IMR-90 (cell line): ENCODE data around the gene ABCE1. TPM values are rescaled to one million over a fixed set of nuclear protein-coding genes. Genes with fewer than 3 reads are reported as not detected.

Experiments used
- ATAC-seq: fragments of 200-7000 bp; cut with Tn5 transposase; 2 replicates; pipeline ENCODE4 v1.9.1; 2020; ENCODE audit warnings: low read depth, mild to moderate bottlenecking, moderate library complexity
- BruUV-seq: library from RNA; stranded (reverse); fragments of 400-500 nt; replicated peaks from 2 replicates; lab custom pipeline; 2021; lab: Mats Ljungman, UMichigan
- CTCF ChIA-PET: fragments of 300-600 bp; formaldehyde crosslinking; extraction: SDS; loops from one replicate; lab custom pipeline; 2021; ENCODE audit warnings: antibody characterized with exemption; lab: Yijun Ruan, JAX
- POLR2A ChIA-PET: fragments of 300-600 bp; sonication (Branson Sonifier 250); formaldehyde crosslinking; loops from one replicate; lab custom pipeline; 2022; ENCODE audit warnings: antibody characterized with exemption; ENCODE audit not compliant: unreplicated experiment; lab: Charles Lee
- DNase-seq: peaks from one replicate; pipeline ENCODE4 v3.0.0; 2013
- H2AFZ ChIP-seq: replicated peaks from 2 replicates; pipeline ENCODE3; 2013; ENCODE audit warnings: low read length, mild to moderate bottlenecking; ENCODE audit not compliant: poor library complexity
- H2AK5ac ChIP-seq: 2 replicates; pipeline ENCODE4 v1.6.1; 2013; ENCODE audit warnings: low read depth, low read length, inconsistent platforms
- H2AK9ac ChIP-seq: replicated peaks from 2 replicates; pipeline ENCODE3; 2013; ENCODE audit warnings: mild to moderate bottlenecking, low read depth, low read length, moderate library complexity; ENCODE audit not compliant: poor library complexity
- H2BK120ac ChIP-seq: 2 replicates; pipeline ENCODE4 v1.6.1; 2013; ENCODE audit warnings: low read depth, low read length, inconsistent platforms
- H2BK15ac ChIP-seq: 3 replicates; pipeline ENCODE4 v1.6.1; 2013; ENCODE audit warnings: low read depth, low read length, inconsistent platforms
- H2BK20ac ChIP-seq: 2 replicates; pipeline ENCODE4 v1.6.1; 2013; ENCODE audit warnings: low read depth, mild to moderate bottlenecking, inconsistent platforms, low read length, moderate library complexity
- H2BK5ac ChIP-seq: 2 replicates; pipeline ENCODE4 v1.6.1; 2013; ENCODE audit warnings: mild to moderate bottlenecking, low read depth, low read length, inconsistent platforms; ENCODE audit not compliant: poor library complexity, severe bottlenecking
- H3K14ac ChIP-seq: replicated peaks from 2 replicates; pipeline ENCODE4 v1.6.1; 2013; ENCODE audit warnings: low read depth, low read length, inconsistent platforms
- H3K18ac ChIP-seq: 2 replicates; pipeline ENCODE4 v1.6.1; 2013; ENCODE audit warnings: low read depth, low read length, control low read depth
- H3K23ac ChIP-seq: 2 replicates; pipeline ENCODE4 v1.6.1; 2013; ENCODE audit warnings: low read depth, low read length, inconsistent platforms
- H3K27ac ChIP-seq: 2 replicates; pipeline ENCODE4 v1.5.1; 2013; ENCODE audit warnings: mild to moderate bottlenecking, control low read depth, low read length; ENCODE audit not compliant: insufficient read depth
- H3K27me3 ChIP-seq: 2 replicates; pipeline ENCODE4 v1.6.1; 2013; ENCODE audit warnings: low read length; ENCODE audit not compliant: control insufficient read depth, insufficient read depth
- H3K36me3 ChIP-seq: 2 replicates; pipeline ENCODE4 v1.6.1; 2013; ENCODE audit warnings: low read length, mixed read lengths; ENCODE audit not compliant: control insufficient read depth, insufficient read depth
- H3K4ac ChIP-seq: 2 replicates; pipeline ENCODE4 v1.6.1; 2013; ENCODE audit warnings: low read depth, low read length, inconsistent platforms
- H3K4me1 ChIP-seq: 2 replicates; pipeline ENCODE4 v1.6.1; 2013; ENCODE audit warnings: low read length, mixed read lengths; ENCODE audit not compliant: control insufficient read depth, insufficient read depth
- H3K4me2 ChIP-seq: 2 replicates; pipeline ENCODE4 v1.6.1; 2013; ENCODE audit warnings: low read depth, mild to moderate bottlenecking, control low read depth, low read length, moderate library complexity
- H3K4me3 ChIP-seq: 2 replicates; pipeline ENCODE4 v1.5.1; 2013; ENCODE audit warnings: low read depth, mild to moderate bottlenecking, control low read depth, low read length, moderate library complexity; ENCODE audit not compliant: insufficient read depth
- H3K56ac ChIP-seq: 2 replicates; pipeline ENCODE4 v1.6.1; 2013; ENCODE audit warnings: low read length, inconsistent platforms; ENCODE audit not compliant: insufficient read depth; ENCODE audit errors: extremely low read depth
- H3K79me1 ChIP-seq, 2 experiments: 2 replicates each; pipeline ENCODE4 v1.6.1; 2013; ENCODE audit warnings: low read length in 2 of 2, inconsistent platforms in 1 of 2, low read depth in 1 of 2
- H3K9ac ChIP-seq: 2 replicates; pipeline ENCODE4 v1.6.1; 2013; ENCODE audit warnings: low read depth, low read length, control low read depth
- H3K9me1 ChIP-seq: 2 replicates; pipeline ENCODE4 v1.6.1; 2013; ENCODE audit warnings: low read length, inconsistent platforms; ENCODE audit not compliant: insufficient read depth
- H3K9me3 ChIP-seq: 2 replicates; pipeline ENCODE4 v1.6.1; 2013; ENCODE audit warnings: low read length; ENCODE audit not compliant: control insufficient read depth, insufficient read depth
- H4K20me1 ChIP-seq: 2 replicates; pipeline ENCODE4 v1.6.1; 2013; ENCODE audit warnings: low read length, inconsistent platforms; ENCODE audit not compliant: insufficient read depth
- H4K5ac ChIP-seq: 2 replicates; pipeline ENCODE4 v1.6.1; 2013; ENCODE audit warnings: mild to moderate bottlenecking, low read depth, low read length, control low read depth
- H4K8ac ChIP-seq, 2 experiments: 2 replicates each; pipeline ENCODE4 v1.6.1; 2013; ENCODE audit warnings: low read depth in 2 of 2, low read length in 2 of 2, control low read depth in 1 of 2, inconsistent platforms in 1 of 2
- H4K91ac ChIP-seq: 2 replicates; pipeline ENCODE4 v1.6.1; 2013; ENCODE audit warnings: low read depth, low read length, inconsistent platforms; ENCODE audit not compliant: insufficient read depth
- CEBPB ChIP-seq: IDR thresholded peaks from 2 replicates; pipeline ENCODE4 v1.6.1; 2012; ENCODE audit warnings: low read depth, low read length, improper control_type of control experiment
- RCOR1 ChIP-seq: IDR thresholded peaks from 2 replicates; pipeline ENCODE4 v1.6.1; 2012; ENCODE audit warnings: mild to moderate bottlenecking, low read length, improper control_type of control experiment; ENCODE audit not compliant: insufficient replicate concordance
- RFX5 ChIP-seq: IDR thresholded peaks from 2 replicates; pipeline ENCODE4 v1.8.0; 2012; ENCODE audit warnings: low read depth, mild to moderate bottlenecking, low read length, moderate library complexity
- WGBS, 2 experiments: methylation state at CpG; one replicate each; pipeline versions ENCODE4 v1.1.5 to v1.1.7; 2013; ENCODE audit warnings: missing lambda C conversion rate in 2 of 2; ENCODE audit not compliant: insufficient read length in 1 of 2; ENCODE audit errors: extremely low coverage in 2 of 2; 5-methylcytosine and 5-hydroxymethylcytosine counted together
- dilution Hi-C: fragments of 300-500 bp; cut with HindIII; formaldehyde crosslinking; loops from one replicate; pipeline ENCODE4 v1.14.3; 2018; ENCODE audit warnings: low sequenced_read_pairs; ENCODE audit not compliant: unreplicated experiment
- in situ Hi-C: fragments of 300-500 bp; cut with MboI; formaldehyde crosslinking; loops from 3 replicates; pipeline ENCODE4 v1.14.3; 2019; ENCODE audit warnings: low sequenced_read_pairs, inconsistent platforms, mixed read lengths
- intact Hi-C: fragments of 100-400 bp; cut with micrococcal nuclease; formaldehyde crosslinking; loops from 2 replicates; pipeline ENCODE4 v1.10.0; 2022
- polyA plus RNA-seq, 3 experiments: library from polyadenylated mRNA; depleted of rRNA; stranded (reverse); fragments of >200 nt; gene quantifications; 2 replicates each; pipeline ENCODE4 v1.2.3, GENCODE V29; 2012; ENCODE audit warnings: low replicate concordance in 1 of 3
- total RNA-seq: library from RNA; depleted of rRNA; stranded (reverse); fragments of >200 nt; gene quantifications from 2 replicates; pipeline ENCODE4 v1.2.3, GENCODE V29; 2012
- TF ChIP-seq, protein P1 (sequence below): fragments of 150-350 bp; IDR thresholded peaks from 2 replicates; pipeline ENCODE4 v1.6.1; 2017; ENCODE audit warnings: mild to moderate bottlenecking, antibody characterized with exemption, low read length, low read depth

Gene ABCE1
- total and polyA plus RNA-seq, 2 of the 4 experiments (the other 2 are of a cell fraction) = 54.5 to 219 TPM

DNA sequence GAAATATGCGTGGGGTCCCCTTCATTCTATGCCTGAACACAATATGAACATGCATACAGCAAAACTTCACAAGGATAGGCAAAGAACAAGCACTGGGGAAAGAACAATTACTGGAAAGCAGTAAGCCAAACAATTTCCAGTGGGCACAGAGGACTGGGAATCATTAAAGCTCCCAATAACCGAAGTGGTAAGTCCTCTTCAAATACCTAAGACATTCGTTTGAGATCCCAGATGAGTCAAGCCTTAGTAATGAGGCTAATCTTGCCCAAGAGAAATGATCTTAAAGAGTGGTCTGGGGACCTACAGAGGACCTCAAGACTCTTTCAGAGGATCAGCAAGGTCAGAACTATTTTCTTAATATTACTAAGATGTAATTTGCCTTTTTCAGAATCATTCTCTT is 28.8 kb upstream of the ABCE1 start:
- no TSS peak for BruUV-seq
- Histone ChIP-seq H3K9me3 (no peaks in the 10 kb centered on the region), H2BK120ac (no peak overlapping the region), H2AFZ (no peak overlapping the region), H3K27me3 (no peaks in the 10 kb centered on the region), H2BK20ac (no peak overlapping the region), H3K27ac (no peak overlapping the region), H3K4me1 (peaks cover 2% of the 10 kb centered on the region; the same call in 1 of the 2 replicates), H3K4me3 (no peak overlapping the region), H4K91ac (no peak overlapping the region), H4K8ac (no peak overlapping the region), H2BK5ac (no peak overlapping the region), H3K14ac (no peak overlapping the region), H3K9me1 (no peaks in the 10 kb centered on the region), H3K4ac (no peak overlapping the region), H4K20me1 (no peaks in the 10 kb centered on the region), H3K56ac (no peak overlapping the region), H4K5ac (no peak overlapping the region), H2BK15ac (no peak overlapping the region), H3K23ac (no peak overlapping the region), H2AK5ac (no peak overlapping the region), H3K18ac (no peak overlapping the region; the same call in 1 of the 2 replicates), H3K4me2 (peak overlapping the region; percentile 51; the same call in 1 of the 2 replicates), H3K9ac (no peak overlapping the region), H2AK9ac (no peak overlapping the region), H3K79me1 (peaks cover 5 to 13% of the 10 kb centered on the region in 2 experiments; a peak in 2 of 4 replicates), H3K36me3 (no peaks in the 10 kb centered on the region)
- ChIA-PET CTCF (no interaction called here), POLR2A (no interaction called here)
- WGBS, 2 experiments = no CpG with 5 or more reads among the region's 3 CpGs
- ATAC-seq (peak; percentile 75), DNase-seq (peak; percentile 71)
- intact Hi-C loops = no loop called here
- in situ Hi-C loops = loop anchor here (10.0 kb wide), 1 partner anchor 895 kb away; no protein-coding TSS in a partner anchor
- TF ChIP-seq RFX5 = no peak
- TF ChIP-seq RCOR1 = no peak
- TF ChIP-seq CEBPB = peak; percentile 54
- TF ChIP-seq, protein P1, sequence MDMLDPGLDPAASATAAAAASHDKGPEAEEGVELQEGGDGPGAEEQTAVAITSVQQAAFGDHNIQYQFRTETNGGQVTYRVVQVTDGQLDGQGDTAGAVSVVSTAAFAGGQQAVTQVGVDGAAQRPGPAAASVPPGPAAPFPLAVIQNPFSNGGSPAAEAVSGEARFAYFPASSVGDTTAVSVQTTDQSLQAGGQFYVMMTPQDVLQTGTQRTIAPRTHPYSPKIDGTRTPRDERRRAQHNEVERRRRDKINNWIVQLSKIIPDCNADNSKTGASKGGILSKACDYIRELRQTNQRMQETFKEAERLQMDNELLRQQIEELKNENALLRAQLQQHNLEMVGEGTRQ = no peak
- dilution Hi-C loops = no loop called here
